Measurements from ENCODE around the gene CDK15. TPM values are rescaled to one million over a fixed set of nuclear protein-coding genes. Genes with fewer than 3 reads are reported as not detected.

CDK15 gene
- total RNA-seq, 5 donors from 2014 or later (not counting 1 experiment from before 2014, with no cell fraction given) = not detected

DNA sequence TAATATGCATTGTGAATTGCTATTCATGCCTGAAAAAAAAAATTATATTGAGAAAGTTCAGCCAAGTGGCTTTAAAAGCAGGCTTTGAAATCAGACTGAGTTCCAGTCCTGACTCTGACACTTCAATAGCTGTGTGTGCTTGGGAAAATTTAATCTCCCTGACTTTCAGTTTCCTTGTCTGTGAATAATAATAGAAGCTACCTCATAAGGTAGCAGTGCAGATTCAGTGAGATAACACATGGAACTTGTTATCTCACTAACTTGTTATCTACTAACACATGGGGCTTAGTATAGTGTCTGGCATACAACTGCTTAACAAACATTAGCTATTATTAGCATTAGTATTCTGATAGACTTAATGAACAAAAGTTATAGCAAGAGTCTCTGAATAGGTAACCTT, 40.5 kb upstream of the CDK15 start:
- Mint-ChIP-seq H3K27ac (no peak overlapping the region), H3K36me3 (peaks cover 40% of the 10 kb centered on the region), H3K27me3 (no peaks in the 10 kb centered on the region), H3K4me1 (no peaks in the 10 kb centered on the region), H3K4me3 (no peak overlapping the region), H3K9me3 (no peaks in the 10 kb centered on the region)
- DNase-seq = no peak
- no peak for ATAC-seq (replicated peaks in 1 of 4)
- CTCF ChIA-PET = no interaction called here
- Histone ChIP-seq H3K4me1 (ENCODE audit: control insufficient read depth in 1 of 2, extremely low read depth in 1 of 2, insufficient read depth in 2 of 2, low read length in 2 of 2) (no peaks in the 10 kb centered on the region), H3K27me3 (replicated peaks in 1 of 2; ENCODE audit: control insufficient read depth in 2 of 2, extremely low read depth in 1 of 2, insufficient read depth in 2 of 2, low read length in 1 of 2) (no peaks in the 10 kb centered on the region), H3K4me3 (ENCODE audit: control insufficient read depth in 1 of 2, extremely low read depth in 1 of 2, low read length in 1 of 2) (no peak overlapping the region), H3K9me3 (no peaks in the 10 kb centered on the region), H3K36me3 (ENCODE audit: control insufficient read depth in 2 of 2, extremely low read depth in 1 of 2, insufficient read depth in 1 of 2, low read length in 1 of 2) (peaks cover 4 to 21% of the 10 kb centered on the region in 2 donors), H3K27ac (ENCODE audit: low read length) (no peak overlapping the region)
- POLR2A ChIA-PET = no interaction called here

GRCh38 chr2:201768918-201769317, 37.4 kb upstream of the CDK15 start:
- Mint-ChIP-seq H3K36me3 (peaks cover 24% of the 10 kb centered on the region), H3K27ac (no peak overlapping the region), H3K4me1 (peaks cover 0 to 4% (median 0%) of the 10 kb centered on the region in 3 donors), H3K9me3 (no peaks in the 10 kb centered on the region), H3K4me3 (no peak overlapping the region), H3K27me3 (no peaks in the 10 kb centered on the region)
- no peaks in the 10 kb centered on the region for H3K9me3 ChIP-seq
- peaks cover 0 to 13% of the 10 kb centered on the region in 2 donors for H3K36me3 ChIP-seq (ENCODE audit: control insufficient read depth in 2 of 2, extremely low read depth in 1 of 2, insufficient read depth in 1 of 2, low read length in 1 of 2)
- ATAC-seq (replicated peaks in 1 of 4) (no peak), DNase-seq (no peak)
- ChIA-PET POLR2A (no interaction called here), CTCF (no interaction called here)
- no peak overlapping the region for H3K4me3 ChIP-seq (ENCODE audit: control insufficient read depth in 1 of 2, extremely low read depth in 1 of 2, low read length in 1 of 2)
- WGBS (ENCODE audit: insufficient coverage) = no CpG with 5 or more reads among the region's 1 CpG
- H3K27me3 ChIP-seq (replicated peaks in 1 of 2; ENCODE audit: control insufficient read depth in 2 of 2, extremely low read depth in 1 of 2, insufficient read depth in 2 of 2, low read length in 1 of 2) = no peaks in the 10 kb centered on the region
- no peak overlapping the region for H3K27ac ChIP-seq (ENCODE audit: low read length)
- no peaks in the 10 kb centered on the region for H3K4me1 ChIP-seq (ENCODE audit: control insufficient read depth in 1 of 2, extremely low read depth in 1 of 2, insufficient read depth in 2 of 2, low read length in 2 of 2)

GRCh38 chr2:201769666-201770373, 36.5 kb upstream of the CDK15 start:
- WGBS (ENCODE audit: insufficient coverage) = no CpG with 5 or more reads among the region's 4 CpGs
- Histone ChIP-seq H3K27me3 (replicated peaks in 1 of 2; ENCODE audit: control insufficient read depth in 2 of 2, extremely low read depth in 1 of 2, insufficient read depth in 2 of 2, low read length in 1 of 2) (no peaks in the 10 kb centered on the region), H3K27ac (ENCODE audit: low read length) (no peak overlapping the region), H3K9me3 (no peaks in the 10 kb centered on the region), H3K4me3 (ENCODE audit: control insufficient read depth in 1 of 2, extremely low read depth in 1 of 2, low read length in 1 of 2) (no peak overlapping the region), H3K36me3 (ENCODE audit: control insufficient read depth in 2 of 2, extremely low read depth in 1 of 2, insufficient read depth in 1 of 2, low read length in 1 of 2) (peaks cover 0 to 10% of the 10 kb centered on the region in 2 donors), H3K4me1 (ENCODE audit: control insufficient read depth in 1 of 2, extremely low read depth in 1 of 2, insufficient read depth in 2 of 2, low read length in 2 of 2) (no peaks in the 10 kb centered on the region)
- Mint-ChIP-seq H3K27ac (no peak overlapping the region), H3K36me3 (peaks cover 24% of the 10 kb centered on the region), H3K4me3 (no peak overlapping the region), H3K27me3 (no peaks in the 10 kb centered on the region), H3K4me1 (peaks cover 0 to 6% (median 0%) of the 10 kb centered on the region in 3 donors), H3K9me3 (no peaks in the 10 kb centered on the region)
- DNase-seq (no peak), ATAC-seq (replicated peaks in 1 of 4) (no peak)
- POLR2A ChIA-PET = no interaction called here
- CTCF ChIA-PET = no interaction called here

GRCh38 chr2:201773990-201774389, 32.3 kb upstream of the CDK15 start:
- POLR2A ChIA-PET = no interaction called here
- CTCF ChIA-PET = no interaction called here

DNA sequence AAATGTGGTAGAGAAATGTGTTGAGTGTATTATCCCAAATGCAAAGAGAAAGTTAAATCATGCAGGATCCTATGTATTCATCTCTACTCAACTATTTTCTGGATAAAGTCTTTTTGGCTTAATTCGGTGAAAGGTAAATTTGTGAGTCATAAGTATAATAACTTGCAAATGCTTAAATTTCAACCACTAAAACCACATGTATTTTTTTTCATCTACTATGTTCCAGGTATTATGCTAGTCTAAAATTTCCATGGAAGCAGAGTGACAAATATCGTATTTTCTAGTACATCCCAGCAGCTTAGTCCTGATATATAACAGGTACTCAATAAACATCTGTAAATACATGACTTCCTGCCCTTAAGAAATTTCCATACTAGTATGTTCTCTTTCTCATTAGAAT, 31.8 kb upstream of the CDK15 start:
- Histone ChIP-seq H3K9me3 (no peaks in the 10 kb centered on the region), H3K27ac (ENCODE audit: low read length) (no peak overlapping the region), H3K27me3 (replicated peaks in 1 of 2; ENCODE audit: control insufficient read depth in 2 of 2, extremely low read depth in 1 of 2, insufficient read depth in 2 of 2, low read length in 1 of 2) (no peaks in the 10 kb centered on the region), H3K4me1 (ENCODE audit: control insufficient read depth in 1 of 2, extremely low read depth in 1 of 2, insufficient read depth in 2 of 2, low read length in 2 of 2) (peaks cover 0 to under 1% of the 10 kb centered on the region in 2 experiments), H3K4me3 (ENCODE audit: control insufficient read depth in 1 of 2, extremely low read depth in 1 of 2, low read length in 1 of 2) (no peak overlapping the region), H3K36me3 (ENCODE audit: control insufficient read depth in 2 of 2, extremely low read depth in 1 of 2, insufficient read depth in 1 of 2, low read length in 1 of 2) (no peaks in the 10 kb centered on the region)
- Mint-ChIP-seq H3K27me3 (no peaks in the 10 kb centered on the region), H3K36me3 (peaks cover 11% of the 10 kb centered on the region), H3K4me3 (no peak overlapping the region), H3K4me1 (peaks cover 6 to 16% (median 6%) of the 10 kb centered on the region in 3 donors), H3K9me3 (no peaks in the 10 kb centered on the region), H3K27ac (no peak overlapping the region)
- POLR2A ChIA-PET = no interaction called here
- CTCF ChIA-PET = no interaction called here
- WGBS (ENCODE audit: insufficient coverage) = no CpG with 5 or more reads among the region's 2 CpGs
- no peak for DNase-seq
- ATAC-seq (replicated peaks in 1 of 4) = no peak

More at GRCh38 chr2:201773990-201774389, 32.3 kb upstream of the CDK15 start:
- H3K4me1 Mint-ChIP-seq = peaks cover 4 to 13% (median 6%) of the 10 kb centered on the region in 3 donors
- H3K27me3 ChIP-seq (replicated peaks in 1 of 2; ENCODE audit: control insufficient read depth in 2 of 2, extremely low read depth in 1 of 2, insufficient read depth in 2 of 2, low read length in 1 of 2) = no peaks in the 10 kb centered on the region
- no peaks in the 10 kb centered on the region for H3K27me3 Mint-ChIP-seq
- no peaks in the 10 kb centered on the region for H3K9me3 Mint-ChIP-seq
- WGBS (ENCODE audit: insufficient coverage) = no CpG with 5 or more reads among the region's 1 CpG
- H3K9me3 ChIP-seq = no peaks in the 10 kb centered on the region
- peaks cover 11% of the 10 kb centered on the region for H3K36me3 Mint-ChIP-seq
- no peak overlapping the region for H3K4me3 Mint-ChIP-seq
- H3K27ac ChIP-seq (ENCODE audit: low read length) = no peak overlapping the region
- no peaks in the 10 kb centered on the region for H3K4me1 ChIP-seq (ENCODE audit: control insufficient read depth in 1 of 2, extremely low read depth in 1 of 2, insufficient read depth in 2 of 2, low read length in 2 of 2)
- H3K36me3 ChIP-seq (ENCODE audit: control insufficient read depth in 2 of 2, extremely low read depth in 1 of 2, insufficient read depth in 1 of 2, low read length in 1 of 2) = no peaks in the 10 kb centered on the region
- no peak for DNase-seq
- ATAC-seq (replicated peaks in 1 of 4) = no peak
- no peak overlapping the region for H3K4me3 ChIP-seq (ENCODE audit: control insufficient read depth in 1 of 2, extremely low read depth in 1 of 2, low read length in 1 of 2)
- no peak overlapping the region for H3K27ac Mint-ChIP-seq

DNA sequence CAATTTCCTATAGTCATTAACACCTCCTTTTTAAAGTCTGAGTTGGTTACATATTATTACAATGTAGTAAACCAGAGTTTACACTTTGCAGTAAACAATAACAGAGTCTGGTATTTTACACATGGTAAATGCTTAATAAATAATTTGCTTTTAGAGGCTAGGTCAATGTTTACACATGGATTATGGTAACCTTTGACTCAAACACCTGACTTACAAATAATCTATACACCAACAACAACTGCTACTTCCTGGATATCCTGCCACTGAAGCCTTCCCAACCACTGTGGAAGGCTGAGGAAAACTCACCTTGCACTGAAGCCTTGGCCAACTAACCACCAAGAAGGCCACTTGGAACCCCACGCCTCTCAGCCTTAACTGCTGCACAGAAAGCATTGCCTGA, 31.0 kb upstream of the CDK15 start:
- Histone ChIP-seq H3K4me3 (ENCODE audit: control insufficient read depth in 1 of 2, extremely low read depth in 1 of 2, low read length in 1 of 2) (no peak overlapping the region), H3K36me3 (ENCODE audit: control insufficient read depth in 2 of 2, extremely low read depth in 1 of 2, insufficient read depth in 1 of 2, low read length in 1 of 2) (no peaks in the 10 kb centered on the region), H3K27ac (ENCODE audit: low read length) (no peak overlapping the region), H3K4me1 (ENCODE audit: control insufficient read depth in 1 of 2, extremely low read depth in 1 of 2, insufficient read depth in 2 of 2, low read length in 2 of 2) (peaks cover 5 to 7% of the 10 kb centered on the region in 2 experiments), H3K27me3 (replicated peaks in 1 of 2; ENCODE audit: control insufficient read depth in 2 of 2, extremely low read depth in 1 of 2, insufficient read depth in 2 of 2, low read length in 1 of 2) (no peaks in the 10 kb centered on the region), H3K9me3 (no peaks in the 10 kb centered on the region)
- Mint-ChIP-seq H3K36me3 (peaks cover 10% of the 10 kb centered on the region), H3K4me3 (no peak overlapping the region), H3K4me1 (peaks cover 13 to 23% (median 14%) of the 10 kb centered on the region in 3 donors), H3K9me3 (no peaks in the 10 kb centered on the region), H3K27me3 (no peaks in the 10 kb centered on the region), H3K27ac (no peak overlapping the region)
- DNase-seq = no peak
- ATAC-seq (replicated peaks in 1 of 4) = no peak
- ChIA-PET CTCF (no interaction called here), POLR2A (no interaction called here)
- WGBS (ENCODE audit: insufficient coverage) = no CpG with 5 or more reads among the region's 1 CpG

- Mint-ChIP-seq H3K4me1 (peaks cover 21 to 32% (median 22%) of the 10 kb centered on the region in 3 donors), H3K9me3 (no peaks in the 10 kb centered on the region), H3K4me3 (no peak overlapping the region), H3K27me3 (no peaks in the 10 kb centered on the region), H3K36me3 (peaks cover 6% of the 10 kb centered on the region), H3K27ac (no peak overlapping the region)
- ChIA-PET CTCF (interaction anchor here in 1 of 2 donors (1.1 kb wide), 1 partner anchor 545 kb away, joined by 3 read pairs; no protein-coding TSS in a partner anchor), POLR2A (no interaction called here)
- Histone ChIP-seq H3K36me3 (ENCODE audit: control insufficient read depth in 2 of 2, extremely low read depth in 1 of 2, insufficient read depth in 1 of 2, low read length in 1 of 2) (no peaks in the 10 kb centered on the region), H3K9me3 (no peaks in the 10 kb centered on the region), H3K4me3 (ENCODE audit: control insufficient read depth in 1 of 2, extremely low read depth in 1 of 2, low read length in 1 of 2) (no peak overlapping the region), H3K27me3 (replicated peaks in 1 of 2; ENCODE audit: control insufficient read depth in 2 of 2, extremely low read depth in 1 of 2, insufficient read depth in 2 of 2, low read length in 1 of 2) (no peaks in the 10 kb centered on the region), H3K4me1 (ENCODE audit: control insufficient read depth in 1 of 2, extremely low read depth in 1 of 2, insufficient read depth in 2 of 2, low read length in 2 of 2) (peaks cover 14% of the 10 kb centered on the region in 2 experiments), H3K27ac (ENCODE audit: low read length) (no peak overlapping the region)
- DNase-seq (no peak), ATAC-seq (replicated peaks in 1 of 4) (no peak)
Measured at GRCh38 chr2:201777043-201777442, 29.3 kb upstream of the CDK15 start.

Measured in T-cell (primary cell).